ENCODE results near the gene ZNF540.

The ZNF540 gene

DNA sequence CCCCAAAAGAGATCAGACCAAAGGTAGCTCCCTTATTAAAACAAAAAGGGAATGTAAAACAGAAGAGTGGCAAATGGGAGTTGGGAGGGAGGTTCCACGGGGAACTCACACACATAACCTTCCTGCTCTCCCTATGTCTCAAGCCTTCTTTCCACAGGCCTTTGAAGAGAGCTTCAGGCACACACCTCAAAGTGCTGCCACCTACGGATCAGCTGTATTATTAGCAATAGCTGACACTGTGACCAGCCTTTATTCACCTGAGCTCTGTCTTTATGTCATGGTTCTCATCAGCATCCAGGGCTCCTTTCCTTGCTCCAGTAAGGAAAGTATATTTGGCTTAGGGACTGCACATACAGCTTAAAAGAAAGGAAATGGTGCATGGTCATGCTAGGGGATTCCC is 11.3 kb upstream of the ZNF540 start:
- H3K4me3 ChIP-seq (ENCODE audit: low read depth, low read length), result no peak overlapping the region
- in situ Hi-C loops (cut with HindIII; ENCODE audit: low sequenced_read_pairs), result no loop called here
- TF ChIP-seq, protein P1, sequence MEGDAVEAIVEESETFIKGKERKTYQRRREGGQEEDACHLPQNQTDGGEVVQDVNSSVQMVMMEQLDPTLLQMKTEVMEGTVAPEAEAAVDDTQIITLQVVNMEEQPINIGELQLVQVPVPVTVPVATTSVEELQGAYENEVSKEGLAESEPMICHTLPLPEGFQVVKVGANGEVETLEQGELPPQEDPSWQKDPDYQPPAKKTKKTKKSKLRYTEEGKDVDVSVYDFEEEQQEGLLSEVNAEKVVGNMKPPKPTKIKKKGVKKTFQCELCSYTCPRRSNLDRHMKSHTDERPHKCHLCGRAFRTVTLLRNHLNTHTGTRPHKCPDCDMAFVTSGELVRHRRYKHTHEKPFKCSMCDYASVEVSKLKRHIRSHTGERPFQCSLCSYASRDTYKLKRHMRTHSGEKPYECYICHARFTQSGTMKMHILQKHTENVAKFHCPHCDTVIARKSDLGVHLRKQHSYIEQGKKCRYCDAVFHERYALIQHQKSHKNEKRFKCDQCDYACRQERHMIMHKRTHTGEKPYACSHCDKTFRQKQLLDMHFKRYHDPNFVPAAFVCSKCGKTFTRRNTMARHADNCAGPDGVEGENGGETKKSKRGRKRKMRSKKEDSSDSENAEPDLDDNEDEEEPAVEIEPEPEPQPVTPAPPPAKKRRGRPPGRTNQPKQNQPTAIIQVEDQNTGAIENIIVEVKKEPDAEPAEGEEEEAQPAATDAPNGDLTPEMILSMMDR (IDR thresholded peaks at IDR 0.05; ENCODE audit: low read depth, low read length), result no peak
- DNase-seq (ENCODE audit: low read depth, low spot score), result no peak

DNA sequence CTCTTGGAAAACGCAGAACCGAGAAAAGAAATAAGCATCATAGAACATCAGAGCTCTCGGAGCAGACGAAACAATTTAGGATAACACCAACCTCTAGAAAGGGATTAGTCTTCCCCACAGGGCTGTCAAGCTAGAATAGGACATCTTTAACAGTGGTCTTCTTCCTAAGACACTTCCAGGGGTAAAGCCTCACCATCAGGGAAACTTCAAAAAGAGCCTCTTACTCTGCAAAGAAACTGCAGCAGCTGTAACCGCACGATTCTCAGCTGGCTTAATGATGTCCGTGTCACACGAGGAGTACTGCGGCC is 726 bp upstream of the ZNF540 start:
- peak overlapping the region; percentile 93 for H3K4me3 ChIP-seq (ENCODE audit: low read depth, low read length)
- DNase-seq (ENCODE audit: low read depth, low spot score), result no peak
- TF ChIP-seq, protein P1 (IDR thresholded peaks at IDR 0.05; ENCODE audit: low read depth, low read length), result no peak
- in situ Hi-C loops (cut with HindIII; ENCODE audit: low sequenced_read_pairs), result no loop called here

DNA sequence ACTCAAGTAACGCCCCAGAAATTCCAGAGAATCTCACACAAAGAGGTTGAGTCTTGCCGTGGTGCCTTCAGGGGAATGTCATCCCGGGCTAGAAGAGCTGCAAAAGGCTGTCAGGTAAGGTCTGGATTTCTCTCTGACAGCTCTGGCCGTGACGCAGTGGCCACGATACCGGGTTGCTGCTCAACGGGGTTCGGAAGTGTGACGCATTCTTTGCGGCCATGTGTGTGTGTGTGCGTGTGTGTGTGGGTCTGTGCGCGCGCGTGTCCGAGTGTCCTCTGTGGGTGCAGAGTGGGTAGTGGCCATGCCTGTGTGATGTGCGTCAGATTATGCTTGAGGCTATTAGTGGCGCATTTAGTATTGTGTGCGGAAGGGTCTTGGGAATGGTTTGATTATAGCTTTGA is 306 bp downstream of the ZNF540 start:
- peak overlapping the region; percentile 93 for H3K4me3 ChIP-seq (ENCODE audit: low read depth, low read length)
- in situ Hi-C loops (cut with HindIII; ENCODE audit: low sequenced_read_pairs), result no loop called here
- no peak for DNase-seq (ENCODE audit: low read depth, low spot score)
- TF ChIP-seq, protein P1 (IDR thresholded peaks at IDR 0.05; ENCODE audit: low read depth, low read length), result no peak

DNA sequence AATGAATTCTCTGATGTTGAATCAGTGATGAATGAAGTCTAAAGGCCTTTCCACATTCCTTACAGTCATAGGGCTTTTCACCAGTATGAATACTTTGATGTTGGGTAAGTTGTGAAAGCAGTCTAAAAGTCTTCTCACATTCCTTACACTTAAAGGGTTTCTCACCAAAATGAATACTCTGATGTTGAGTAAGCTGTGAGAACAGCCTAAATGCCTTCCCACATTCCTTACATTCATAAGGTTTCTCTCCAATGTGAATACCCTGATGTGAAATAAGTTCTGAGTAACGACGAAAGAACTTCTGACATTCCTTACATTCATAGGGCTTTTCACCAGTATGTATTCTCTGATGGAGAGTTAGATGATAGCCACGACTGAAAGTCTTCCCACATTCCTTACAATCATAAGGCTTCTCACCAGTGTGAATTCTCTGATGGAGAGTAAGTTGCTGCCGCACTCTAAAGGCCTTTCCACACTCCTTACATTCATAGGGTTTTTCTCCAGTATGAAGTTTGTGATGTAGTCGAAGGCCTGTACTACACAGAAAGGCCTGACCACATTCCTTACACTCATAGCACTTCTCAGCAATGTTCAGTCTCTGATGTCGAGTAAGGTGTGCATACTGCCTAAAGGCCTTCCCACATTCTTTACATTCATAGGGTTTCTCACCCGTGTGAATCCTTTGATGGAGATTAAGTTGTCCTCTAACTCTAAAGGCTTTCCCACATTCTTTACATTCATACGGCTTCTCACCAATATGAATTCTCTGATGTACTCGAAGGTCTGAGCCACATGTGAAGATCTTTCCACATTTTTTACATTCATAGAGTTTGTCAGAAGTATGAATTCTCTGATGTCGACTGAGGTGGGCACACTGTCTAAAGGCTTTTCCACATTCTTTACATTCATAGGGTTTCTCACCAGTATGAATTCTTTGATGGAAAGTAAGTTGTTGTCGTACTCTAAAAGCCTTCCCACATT is 40.7 kb downstream of the ZNF540 start:
- no peak overlapping the region for H3K4me3 ChIP-seq (ENCODE audit: low read depth, low read length)
- TF ChIP-seq, protein P1 (IDR thresholded peaks at IDR 0.05; ENCODE audit: low read depth, low read length), result no peak
- in situ Hi-C loops (cut with HindIII; ENCODE audit: low sequenced_read_pairs), result no loop called here
- DNase-seq (ENCODE audit: low read depth, low spot score), result no peak

DNA sequence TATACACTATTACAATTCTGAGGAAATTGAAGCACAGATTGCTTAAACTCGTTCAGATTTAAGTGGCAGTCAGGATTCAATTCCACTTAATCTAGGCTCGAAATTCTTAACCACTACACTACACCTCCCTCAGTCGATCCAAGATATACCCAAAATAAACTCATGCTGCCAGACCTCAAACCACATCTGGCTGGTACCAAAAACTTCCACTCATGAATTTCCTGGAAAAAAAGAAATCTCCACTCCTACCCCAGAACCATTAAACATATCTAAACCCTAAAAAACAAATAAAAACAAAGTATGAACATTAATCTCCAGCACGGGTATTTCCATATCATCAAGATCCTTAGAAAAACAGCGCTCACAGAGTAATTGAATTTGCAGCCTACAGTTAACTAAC is 59.4 kb downstream of the ZNF540 start:
- peak overlapping the region; percentile 81 for H3K4me3 ChIP-seq (ENCODE audit: low read depth, low read length)
- TF ChIP-seq, protein P1 (IDR thresholded peaks at IDR 0.05; ENCODE audit: low read depth, low read length), result no peak
- in situ Hi-C loops (cut with HindIII; ENCODE audit: low sequenced_read_pairs), result no loop called here
- peak; percentile 24 for DNase-seq (ENCODE audit: low read depth, low spot score)

DNA sequence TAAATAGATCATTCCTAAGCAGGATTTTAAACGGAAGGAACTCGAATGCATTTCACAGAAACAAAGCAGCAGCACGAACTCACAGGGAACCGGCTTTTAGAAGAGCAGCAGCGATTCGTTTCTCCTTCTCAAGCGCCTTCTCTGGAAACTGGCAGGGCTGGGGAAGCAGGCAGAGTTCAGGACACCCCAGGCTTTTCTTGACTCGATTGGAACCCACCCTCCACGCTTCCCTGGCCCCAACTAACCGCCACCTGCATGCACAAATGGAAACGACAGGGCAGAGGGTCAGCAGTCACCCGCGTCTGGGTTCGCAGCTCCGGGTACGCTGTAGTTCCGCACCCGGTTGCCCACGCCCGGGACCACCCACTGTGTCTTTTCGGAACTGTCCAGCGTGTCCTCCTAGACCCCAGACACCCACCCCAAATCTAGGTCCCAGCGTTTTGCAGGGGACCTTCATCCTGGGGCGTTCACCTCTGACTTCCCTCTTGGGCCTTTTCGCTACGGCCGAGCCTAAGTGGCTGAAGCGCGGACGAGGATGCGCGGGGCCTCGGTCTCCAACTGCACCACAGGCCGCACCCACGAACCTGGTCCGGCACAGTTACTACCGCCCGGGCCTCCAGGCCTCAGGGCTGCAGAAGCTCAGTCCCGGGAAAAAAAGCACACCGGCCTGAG is 60.1 kb downstream of the ZNF540 start:
- DNase-seq (ENCODE audit: low read depth, low spot score), result peak; percentile 36
- TF ChIP-seq, protein P1 (IDR thresholded peaks at IDR 0.05; ENCODE audit: low read depth, low read length), result no peak
- peak overlapping the region; percentile 81 for H3K4me3 ChIP-seq (ENCODE audit: low read depth, low read length)
- in situ Hi-C loops (cut with HindIII; ENCODE audit: low sequenced_read_pairs), result no loop called here

All from astrocyte of the spinal cord (primary cell).